ENCODE results near the gene RBM38.

RBM38 gene

GRCh38 chr20:57392512-57393271 lies 1.5 kb downstream of the RBM38 start:
- no peak for DNase-seq

GRCh38 chr20:57393321-57394120 lies 2.3 kb downstream of the RBM38 start:
- no peak for DNase-seq

DNA sequence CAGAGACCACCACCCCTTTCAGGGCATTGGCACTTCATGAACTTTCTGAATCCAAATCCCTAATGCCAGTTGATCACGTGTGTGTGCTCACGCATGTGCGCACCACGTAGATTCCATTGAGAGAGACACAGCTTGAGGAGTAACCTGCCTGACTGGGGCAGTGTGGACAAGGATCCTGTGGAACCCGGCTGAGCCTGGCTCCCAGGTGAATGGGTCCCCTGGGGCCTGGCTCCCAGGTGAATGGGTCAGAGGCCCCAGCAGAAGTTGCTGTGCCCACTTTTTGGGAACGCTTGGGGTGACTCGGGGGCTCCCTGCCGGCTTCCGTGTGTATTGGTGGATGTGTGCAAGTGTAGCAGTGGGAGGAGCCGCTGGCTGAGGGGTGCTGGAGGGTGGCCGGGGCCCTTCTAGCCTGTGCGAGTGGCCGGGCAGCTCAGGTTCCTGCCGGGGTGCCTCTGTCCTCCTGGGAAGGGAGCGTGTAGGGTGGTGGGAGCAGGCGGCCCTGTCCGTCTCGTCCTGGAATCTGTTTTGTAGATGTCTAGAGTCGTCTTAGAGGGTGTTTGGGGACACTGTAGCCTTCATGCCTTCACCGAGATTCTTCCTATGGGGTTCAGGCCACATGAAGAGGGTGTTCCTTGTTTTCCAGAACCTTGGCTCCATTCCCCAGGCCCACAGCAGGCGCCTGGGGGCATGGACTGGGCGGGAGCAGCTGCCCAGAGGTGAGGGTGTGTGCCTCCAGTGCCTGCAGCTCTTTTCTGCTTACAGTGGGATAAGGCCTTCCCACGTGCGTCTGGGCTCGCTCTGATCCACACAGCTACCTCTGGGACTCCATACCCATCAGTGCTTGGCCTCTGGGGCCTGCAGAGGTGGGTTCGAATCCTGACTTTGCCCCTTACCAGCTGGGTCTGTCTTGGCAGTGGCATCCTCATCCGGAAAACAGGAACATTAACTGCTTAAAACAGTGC lies 3.2 kb downstream of the RBM38 start:
- DNase-seq: no peak

GRCh38 chr20:57395111-57395966 lies 4.1 kb downstream of the RBM38 start:
- no peak for DNase-seq

- no peak for DNase-seq
Observed at GRCh38 chr20:57396212-57396983, 5.2 kb downstream of the RBM38 start.

- no peak for DNase-seq
Observed at GRCh38 chr20:57396984-57397692, 5.9 kb downstream of the RBM38 start.

DNA sequence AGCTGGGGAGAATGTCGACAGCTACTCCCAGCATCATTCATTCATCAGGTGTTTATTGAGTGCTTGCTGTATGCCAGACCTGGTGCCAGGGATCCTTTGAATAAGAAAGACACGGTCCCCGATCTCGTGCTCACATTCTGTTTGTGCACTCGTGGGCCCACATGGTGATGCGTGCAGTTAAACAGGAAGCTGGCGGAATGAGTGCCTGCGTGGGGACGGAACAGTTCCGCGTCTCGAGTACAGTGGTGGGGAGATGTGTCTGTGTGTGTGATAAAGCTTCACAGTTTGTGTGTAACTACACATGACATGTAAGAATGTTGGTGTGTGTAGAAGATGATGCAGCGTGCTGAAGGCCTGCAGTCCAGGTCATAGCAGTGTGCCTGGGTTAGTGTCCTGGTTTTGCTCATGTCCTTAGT lies 6.5 kb downstream of the RBM38 start:
- DNase-seq: no peak

DNA sequence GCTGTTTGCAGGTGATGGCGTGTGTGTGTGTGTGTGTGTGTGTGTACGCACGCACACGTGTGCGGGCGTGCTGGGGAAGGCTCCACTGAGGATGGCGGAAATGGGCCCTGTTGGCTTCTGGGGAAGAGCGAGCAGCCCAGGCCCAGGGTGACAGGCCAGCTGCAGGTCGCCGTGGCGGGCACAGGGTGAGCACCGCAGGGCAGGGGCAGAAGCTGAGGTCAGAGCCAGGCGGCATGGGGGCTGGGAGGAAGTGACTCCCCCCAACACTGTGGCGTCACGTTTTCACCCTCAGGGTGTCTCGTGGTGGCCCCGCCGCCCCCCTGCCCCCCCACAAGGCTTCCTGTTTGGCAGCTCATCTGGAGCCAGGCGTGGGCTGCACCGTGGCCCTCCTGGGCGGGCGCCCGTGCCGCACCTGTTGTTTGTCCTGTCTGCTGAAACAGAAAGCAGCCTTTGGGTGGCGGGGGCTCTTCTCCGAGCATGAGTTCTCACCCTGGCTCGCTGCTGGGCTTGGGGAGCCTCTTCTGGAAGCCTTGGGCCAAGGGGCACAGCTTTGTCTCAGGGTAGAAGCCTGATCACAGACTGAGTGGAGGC lies 7.1 kb downstream of the RBM38 start:
- no peak for DNase-seq

DNA sequence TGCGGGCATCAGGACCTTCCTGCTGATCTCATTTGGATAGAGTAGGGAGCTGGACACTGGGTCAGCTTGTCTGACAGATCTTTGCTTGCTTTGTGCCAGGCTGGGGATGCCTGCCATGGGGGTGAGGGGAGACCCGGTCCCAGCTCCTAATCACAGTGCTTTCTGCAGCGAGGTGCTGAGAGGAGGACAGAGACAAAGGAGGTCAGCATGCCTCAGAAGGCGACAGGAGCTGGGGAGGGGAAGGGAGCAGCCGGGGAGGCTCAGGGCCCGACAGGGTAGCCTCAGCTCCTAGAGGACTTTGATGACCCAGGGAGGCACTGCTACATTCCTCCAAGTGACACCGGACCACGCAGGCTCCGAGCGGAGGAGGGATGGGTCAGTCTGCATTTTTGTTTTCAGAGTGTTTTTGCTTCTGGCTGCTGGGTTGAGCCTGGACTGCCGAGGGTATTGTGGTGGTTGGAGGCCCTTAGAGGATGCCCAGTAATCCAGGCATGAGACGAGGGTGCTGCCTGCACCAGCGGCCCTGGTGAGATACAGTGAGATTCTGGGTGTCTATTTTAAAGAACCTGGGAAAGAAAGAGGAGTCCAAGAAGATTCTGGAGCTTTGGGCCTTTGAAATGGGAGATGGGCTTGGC lies 7.8 kb downstream of the RBM38 start:
- no peak for DNase-seq

DNA sequence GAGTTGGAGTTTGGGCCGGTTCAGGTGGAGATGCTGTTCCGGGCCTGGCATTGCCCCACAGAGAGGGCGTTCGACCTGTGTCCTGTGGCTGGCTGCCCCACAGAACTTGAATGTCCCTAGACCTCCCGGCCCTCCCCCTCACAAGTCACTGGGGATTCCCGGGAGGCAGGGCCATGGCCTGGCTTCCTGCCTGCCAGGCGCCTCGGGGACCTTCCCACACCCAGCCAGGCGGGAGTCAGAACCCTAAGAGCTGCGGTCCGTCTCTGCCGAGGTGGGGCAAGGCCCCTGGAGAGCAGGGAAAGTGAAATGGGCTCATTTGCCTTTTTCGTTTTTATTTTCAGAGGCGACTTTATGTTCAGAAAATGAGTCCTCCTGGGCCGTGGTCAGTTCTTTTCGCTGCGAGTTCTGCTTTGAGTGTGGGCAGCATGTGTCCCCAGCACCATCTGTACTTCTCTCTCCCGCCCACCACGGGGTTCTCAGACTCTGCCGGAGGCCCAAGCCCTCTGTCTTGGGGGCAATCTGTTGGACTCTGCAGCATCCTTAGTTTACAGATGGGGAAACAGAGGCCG lies 8.5 kb downstream of the RBM38 start:
- DNase-seq: no peak

- no peak for DNase-seq
Observed at GRCh38 chr20:57400231-57400701, 9.1 kb downstream of the RBM38 start.

DNA sequence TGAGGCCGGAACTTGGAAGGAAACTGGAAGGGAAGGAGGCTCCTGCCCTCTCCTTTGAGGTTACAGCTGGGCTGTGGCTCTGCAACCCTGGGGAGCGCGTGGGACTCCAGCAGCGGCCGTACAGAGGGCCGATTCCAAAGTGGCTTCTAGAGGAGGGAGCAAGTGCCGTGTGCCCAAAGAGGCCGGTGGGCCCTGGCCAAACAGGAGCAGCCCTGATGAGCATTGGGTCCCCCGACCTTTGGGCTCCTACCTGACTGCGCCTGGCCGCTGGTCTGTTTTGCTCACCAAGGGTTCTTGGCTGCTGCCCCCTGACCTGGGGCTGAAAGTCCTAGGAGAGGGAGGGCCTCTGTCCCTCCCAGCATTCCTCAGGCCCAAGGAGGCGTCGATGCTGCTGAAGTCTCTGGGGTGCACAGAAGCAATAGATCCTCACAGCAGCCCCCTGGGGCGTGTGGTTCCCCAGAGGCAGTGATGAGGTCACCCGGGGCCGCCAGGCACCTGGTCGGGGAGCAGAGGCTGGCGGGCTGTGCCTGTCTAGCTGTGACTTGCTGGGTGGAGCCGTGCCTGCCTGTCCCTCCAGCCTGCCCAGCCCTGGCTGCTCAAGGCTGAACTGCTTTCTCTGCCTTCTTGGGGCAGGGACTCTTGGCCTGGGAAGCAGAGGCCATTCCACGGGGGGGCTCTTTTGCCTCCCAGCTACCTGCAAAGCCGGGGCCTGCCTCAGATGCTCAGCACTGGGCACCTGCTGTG lies 9.8 kb downstream of the RBM38 start:
- no peak for DNase-seq

DNA sequence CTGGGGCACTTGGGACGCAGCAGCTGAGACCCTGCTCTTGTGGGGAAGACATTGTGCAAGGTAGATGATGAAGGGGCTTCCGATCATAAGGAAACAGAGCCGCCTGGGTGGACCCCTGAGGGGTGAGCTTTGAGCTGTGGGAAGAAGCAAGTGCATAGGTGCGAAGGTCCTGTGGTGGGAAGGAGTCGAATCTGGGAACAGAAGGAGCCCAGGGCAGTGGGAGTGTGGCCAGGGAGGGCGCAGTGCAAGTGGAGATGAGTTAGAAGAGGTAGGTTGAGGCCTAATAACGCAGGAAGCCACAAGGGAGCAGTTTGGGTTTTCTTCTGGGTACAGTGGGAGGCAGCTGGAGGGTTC lies 10.3 kb downstream of the RBM38 start:
- DNase-seq: no peak

DNA sequence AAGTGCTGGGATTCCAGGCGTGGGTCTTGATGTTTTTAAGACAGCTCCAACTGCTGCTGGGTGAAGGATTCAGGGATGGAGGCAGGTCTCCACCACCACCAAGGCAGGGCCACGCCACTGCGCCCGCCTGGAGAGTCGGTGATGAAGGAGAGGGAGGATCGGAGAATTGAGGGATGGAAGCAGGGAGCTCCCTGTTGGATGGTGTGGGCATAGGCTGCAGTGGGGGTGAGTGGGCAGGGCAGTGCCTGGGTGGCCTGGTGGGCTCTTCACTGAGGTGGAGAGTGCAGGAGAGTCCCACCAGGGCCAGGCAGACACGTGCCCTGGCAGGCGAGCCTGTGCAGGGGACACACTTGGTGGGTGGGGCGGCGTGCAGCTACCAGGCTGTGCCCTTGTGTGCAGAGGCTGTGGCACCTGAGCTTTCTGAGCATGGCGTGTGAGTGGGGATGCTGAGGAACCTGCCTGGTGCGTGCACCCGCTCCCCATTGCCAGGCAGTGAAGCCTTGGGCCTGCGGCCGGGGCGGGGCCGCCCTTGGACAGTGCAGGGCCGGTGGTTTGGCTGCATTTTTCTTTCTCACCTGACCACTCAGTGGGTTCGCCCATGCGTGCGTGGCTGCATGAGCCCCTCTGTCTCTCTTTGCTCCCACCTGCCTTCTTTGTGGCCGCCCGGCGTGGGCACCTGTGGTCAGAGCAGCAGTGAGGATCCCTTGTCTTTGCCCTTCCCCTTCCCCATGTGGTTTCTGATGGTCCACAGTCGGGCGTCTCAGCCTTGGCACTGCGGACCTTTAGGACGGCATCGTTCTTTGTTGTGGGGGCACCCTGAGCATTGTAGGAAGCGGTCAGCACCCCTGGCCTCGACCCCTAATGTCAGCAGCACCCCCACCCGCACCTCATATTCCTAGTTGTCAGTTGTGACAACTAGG lies 11.3 kb downstream of the RBM38 start:
- DNase-seq: no peak

GRCh38 chr20:57403216-57403615 lies 12.0 kb downstream of the RBM38 start:
- no peak for DNase-seq

DNA sequence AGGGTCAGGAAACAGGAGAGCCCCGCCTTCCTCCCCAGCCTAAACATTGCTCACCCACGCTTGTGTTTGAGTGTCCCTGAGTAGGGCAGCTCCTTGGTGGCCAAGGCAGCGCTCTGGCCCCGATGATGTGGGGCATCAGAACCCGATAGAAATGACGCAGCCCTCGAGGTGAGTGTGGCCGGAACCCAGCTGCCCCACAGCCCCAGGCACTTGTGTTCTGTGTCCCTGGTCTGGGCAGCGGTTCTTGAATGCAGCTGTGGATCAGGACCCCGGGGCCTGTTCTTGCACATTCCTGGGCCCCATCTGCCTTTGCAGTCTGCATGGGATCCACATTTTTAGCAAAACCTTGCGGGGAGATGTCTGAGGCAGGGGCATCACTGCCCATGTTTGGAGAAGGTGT lies 12.8 kb downstream of the RBM38 start:
- DNase-seq: no peak

DNA sequence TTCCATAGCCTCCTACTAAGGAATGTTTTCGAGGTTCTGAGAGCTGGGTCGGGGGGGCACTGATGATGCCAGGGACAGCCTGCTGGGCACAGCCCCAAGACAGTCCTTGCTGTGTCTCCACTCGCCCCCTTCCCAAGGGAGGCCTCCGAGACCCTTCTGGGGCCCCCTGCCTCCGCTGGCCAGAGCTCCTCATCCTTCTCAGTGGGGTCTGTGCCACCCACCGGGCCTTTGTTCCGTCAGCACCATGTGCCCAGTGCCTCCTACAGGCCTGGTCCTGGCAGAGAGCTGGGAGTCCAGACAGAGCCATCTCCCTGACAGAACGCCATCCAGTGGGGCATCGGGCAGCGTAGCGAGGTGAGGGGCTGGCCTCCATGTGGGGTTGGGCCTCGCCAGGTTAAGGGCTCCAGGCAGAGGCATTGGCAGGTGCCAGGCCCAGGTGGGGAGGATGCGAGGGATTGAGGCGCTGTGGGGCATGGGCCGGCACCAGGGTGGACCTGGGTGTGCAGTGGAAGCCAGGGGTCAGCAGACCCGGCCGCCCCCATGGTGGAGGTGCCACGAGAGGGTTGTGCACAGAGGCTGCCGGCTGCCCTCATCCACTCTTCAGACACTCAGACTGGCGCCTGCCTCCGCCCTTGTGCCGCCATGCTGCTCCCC lies 13.3 kb downstream of the RBM38 start:
- no peak for DNase-seq

All from NCI-H524 (cell line).